HepG2 (cell line): Measurements from ENCODE around the gene HEPACAM.

ENCODE experiments used
- ARHGAP35 ChIP-seq: sonication (generic); formaldehyde crosslinking; IDR thresholded peaks from 2 replicates; pipeline ENCODE4 v1.9.0; 2022; ENCODE audit warnings: mild to moderate bottlenecking, inconsistent platforms, moderate library complexity, missing genetic modification reagents, borderline replicate concordance
- ESRRA ChIP-seq: sonication (generic); formaldehyde crosslinking; IDR thresholded peaks from 2 replicates; pipeline ENCODE4 v1.5.1; 2020; ENCODE audit warnings: mild to moderate bottlenecking, low read depth, missing genetic modification reagents
- HCFC1 ChIP-seq: fragments of 150-350 bp; IDR thresholded peaks from 2 replicates; pipeline ENCODE4 v1.6.1; 2014; ENCODE audit warnings: low read depth, low read length
- MZF1 ChIP-seq: sonication (generic); formaldehyde crosslinking; IDR thresholded peaks from 2 replicates; pipeline ENCODE4 v1.8.1; 2023; ENCODE audit warnings: mild to moderate bottlenecking, missing genetic modification reagents, borderline replicate concordance
- NFE2L2 ChIP-seq: fragments of 150-350 bp; IDR thresholded peaks from 2 replicates; pipeline ENCODE4 v1.6.1; 2014; ENCODE audit warnings: low read length
- NR2C2 ChIP-seq: sonication (generic); formaldehyde crosslinking; IDR thresholded peaks from 2 replicates; pipeline ENCODE4 v1.4.0; 2020; ENCODE audit warnings: missing genetic modification reagents, mild to moderate bottlenecking, moderate library complexity, borderline replicate concordance
- POLR2AphosphoS5 ChIP-seq: IDR thresholded peaks from 2 replicates; pipeline ENCODE4 v1.6.1; 2012; ENCODE audit warnings: low read depth, low read length
- SP2 ChIP-seq: sonication (generic); formaldehyde crosslinking; IDR thresholded peaks from 2 replicates; pipeline ENCODE4 v1.5.1; 2020; ENCODE audit warnings: mild to moderate bottlenecking, missing genetic modification reagents
- YY1 ChIP-seq: IDR thresholded peaks from 2 replicates; pipeline ENCODE4 v1.6.1; 2011; ENCODE audit warnings: low read length, low read depth, moderate library complexity, mild to moderate bottlenecking; ENCODE audit not compliant: insufficient read depth, insufficient replicate concordance
- ZSCAN21 ChIP-seq: sonication (generic); formaldehyde crosslinking; IDR thresholded peaks from 2 replicates; pipeline ENCODE4 v1.8.0; 2022; ENCODE audit warnings: mild to moderate bottlenecking, missing genetic modification reagents, moderate library complexity, borderline replicate concordance
- TF ChIP-seq, protein P1 (sequence below): IDR thresholded peaks from 2 replicates; pipeline ENCODE4 v1.6.1; 2016; ENCODE audit warnings: missing compliant biosample characterization, missing genetic modification reagents, borderline replicate concordance
- TF ChIP-seq, protein P2 (sequence below): sonication (generic); formaldehyde crosslinking; IDR thresholded peaks from 2 replicates; pipeline ENCODE4 v1.5.0; 2020; ENCODE audit warnings: mild to moderate bottlenecking, missing genetic modification reagents, moderate library complexity
- TF ChIP-seq, protein P3 (sequence below), 2 experiments: sonication (generic) in 1 of 2; formaldehyde crosslinking in 1 of 2; IDR thresholded peaks; 2 replicates each; pipeline versions ENCODE4 v1.5.1 to v1.6.1; 2011 to 2020; ENCODE audit warnings: borderline replicate concordance in 1 of 2, low read depth in 1 of 2, low read length in 1 of 2, mild to moderate bottlenecking in 1 of 2, missing genetic modification reagents in 1 of 2, moderate library complexity in 1 of 2
- TF ChIP-seq, protein P4 (sequence below): IDR thresholded peaks from 2 replicates; pipeline ENCODE4 v1.6.1; 2016; ENCODE audit warnings: low read depth, borderline replicate concordance

DNA sequence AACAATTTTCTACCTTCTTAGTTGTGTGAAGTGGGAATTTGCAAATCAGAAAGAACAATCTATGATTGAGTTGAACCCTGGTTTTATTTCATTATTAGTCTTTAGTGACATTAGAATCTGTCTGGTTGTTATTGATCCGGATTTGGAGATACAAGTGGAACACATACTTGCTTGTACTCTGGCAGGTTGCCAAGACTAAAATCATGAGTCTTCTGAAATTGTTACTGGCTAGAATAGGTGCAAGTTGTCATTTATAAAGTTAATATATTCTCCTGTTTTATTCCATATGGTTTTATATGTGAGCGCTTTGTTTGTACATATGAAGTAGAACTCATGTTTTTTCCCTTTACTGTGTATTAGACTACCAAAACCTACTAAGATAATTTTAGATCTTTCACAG, 41.2 kb upstream of the HEPACAM start:
- no peak for TF ChIP-seq HCFC1
- TF ChIP-seq ARHGAP35 (CRISPR knock-in tag) = no peak
- TF ChIP-seq, protein P1, sequence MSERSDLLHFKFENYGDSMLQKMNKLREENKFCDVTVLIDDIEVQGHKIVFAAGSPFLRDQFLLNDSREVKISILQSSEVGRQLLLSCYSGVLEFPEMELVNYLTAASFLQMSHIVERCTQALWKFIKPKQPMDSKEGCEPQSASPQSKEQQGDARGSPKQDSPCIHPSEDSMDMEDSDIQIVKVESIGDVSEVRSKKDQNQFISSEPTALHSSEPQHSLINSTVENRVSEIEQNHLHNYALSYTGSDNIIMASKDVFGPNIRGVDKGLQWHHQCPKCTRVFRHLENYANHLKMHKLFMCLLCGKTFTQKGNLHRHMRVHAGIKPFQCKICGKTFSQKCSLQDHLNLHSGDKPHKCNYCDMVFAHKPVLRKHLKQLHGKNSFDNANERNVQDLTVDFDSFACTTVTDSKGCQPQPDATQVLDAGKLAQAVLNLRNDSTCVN (CRISPR knock-in tag) = no peak
- TF ChIP-seq, protein P2, sequence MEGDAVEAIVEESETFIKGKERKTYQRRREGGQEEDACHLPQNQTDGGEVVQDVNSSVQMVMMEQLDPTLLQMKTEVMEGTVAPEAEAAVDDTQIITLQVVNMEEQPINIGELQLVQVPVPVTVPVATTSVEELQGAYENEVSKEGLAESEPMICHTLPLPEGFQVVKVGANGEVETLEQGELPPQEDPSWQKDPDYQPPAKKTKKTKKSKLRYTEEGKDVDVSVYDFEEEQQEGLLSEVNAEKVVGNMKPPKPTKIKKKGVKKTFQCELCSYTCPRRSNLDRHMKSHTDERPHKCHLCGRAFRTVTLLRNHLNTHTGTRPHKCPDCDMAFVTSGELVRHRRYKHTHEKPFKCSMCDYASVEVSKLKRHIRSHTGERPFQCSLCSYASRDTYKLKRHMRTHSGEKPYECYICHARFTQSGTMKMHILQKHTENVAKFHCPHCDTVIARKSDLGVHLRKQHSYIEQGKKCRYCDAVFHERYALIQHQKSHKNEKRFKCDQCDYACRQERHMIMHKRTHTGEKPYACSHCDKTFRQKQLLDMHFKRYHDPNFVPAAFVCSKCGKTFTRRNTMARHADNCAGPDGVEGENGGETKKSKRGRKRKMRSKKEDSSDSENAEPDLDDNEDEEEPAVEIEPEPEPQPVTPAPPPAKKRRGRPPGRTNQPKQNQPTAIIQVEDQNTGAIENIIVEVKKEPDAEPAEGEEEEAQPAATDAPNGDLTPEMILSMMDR = no peak
- TF ChIP-seq MZF1 (CRISPR knock-in tag) = no peak
- TF ChIP-seq, protein P3, sequence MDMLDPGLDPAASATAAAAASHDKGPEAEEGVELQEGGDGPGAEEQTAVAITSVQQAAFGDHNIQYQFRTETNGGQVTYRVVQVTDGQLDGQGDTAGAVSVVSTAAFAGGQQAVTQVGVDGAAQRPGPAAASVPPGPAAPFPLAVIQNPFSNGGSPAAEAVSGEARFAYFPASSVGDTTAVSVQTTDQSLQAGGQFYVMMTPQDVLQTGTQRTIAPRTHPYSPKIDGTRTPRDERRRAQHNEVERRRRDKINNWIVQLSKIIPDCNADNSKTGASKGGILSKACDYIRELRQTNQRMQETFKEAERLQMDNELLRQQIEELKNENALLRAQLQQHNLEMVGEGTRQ (IDR thresholded peaks at IDR 0.05; ENCODE audit: low read depth, low read length) = no peak
- TF ChIP-seq, protein P3 (CRISPR knock-in tag; IDR thresholded peaks at IDR 0.05; ENCODE audit: borderline replicate concordance) = no peak
- TF ChIP-seq ESRRA (CRISPR knock-in tag) = no peak
- TF ChIP-seq, protein P4, sequence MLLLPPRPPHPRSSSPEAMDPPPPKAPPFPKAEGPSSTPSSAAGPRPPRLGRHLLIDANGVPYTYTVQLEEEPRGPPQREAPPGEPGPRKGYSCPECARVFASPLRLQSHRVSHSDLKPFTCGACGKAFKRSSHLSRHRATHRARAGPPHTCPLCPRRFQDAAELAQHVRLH (CRISPR knock-in tag) = no peak
- no peak for TF ChIP-seq POLR2AphosphoS5
- no peak for TF ChIP-seq YY1
- TF ChIP-seq SP2 = no peak
- no peak for TF ChIP-seq NR2C2
- TF ChIP-seq ZSCAN21 (CRISPR knock-in tag) = no peak
- TF ChIP-seq NFE2L2 = no peak
